HCT116 (cell line): ENCODE results near the gene PRAME.

ENCODE experiments used
- EZH2phosphoT487 ChIP-seq: fragments of 200-600 bp; IDR thresholded peaks from 2 replicates; pipeline ENCODE4 v1.6.1; 2018; ENCODE audit warnings: antibody characterized with exemption, borderline replicate concordance
- SRF ChIP-seq: IDR thresholded peaks from 2 replicates; pipeline ENCODE4 v1.6.1; 2012; ENCODE audit warnings: low read depth
- TF ChIP-seq, protein P1 (sequence below), 3 experiments: fragments of 200-600 bp in 1 of 3; sonication (generic) in 1 of 3; IDR thresholded peaks in 2 of 3; conservative IDR thresholded peaks in 1 of 3; 2 replicates each; pipeline ENCODE4 v1.5.1; 2012 to 2017; ENCODE audit warnings: low read depth in 2 of 3, low read length in 2 of 3, antibody characterized with exemption in 1 of 3, borderline replicate concordance in 1 of 3, control low read depth in 1 of 3, mild to moderate bottlenecking in 1 of 3, mixed read lengths in 1 of 3, mixed run types in 1 of 3, moderate library complexity in 1 of 3; ENCODE audit not compliant: insufficient read depth in 1 of 3

DNA sequence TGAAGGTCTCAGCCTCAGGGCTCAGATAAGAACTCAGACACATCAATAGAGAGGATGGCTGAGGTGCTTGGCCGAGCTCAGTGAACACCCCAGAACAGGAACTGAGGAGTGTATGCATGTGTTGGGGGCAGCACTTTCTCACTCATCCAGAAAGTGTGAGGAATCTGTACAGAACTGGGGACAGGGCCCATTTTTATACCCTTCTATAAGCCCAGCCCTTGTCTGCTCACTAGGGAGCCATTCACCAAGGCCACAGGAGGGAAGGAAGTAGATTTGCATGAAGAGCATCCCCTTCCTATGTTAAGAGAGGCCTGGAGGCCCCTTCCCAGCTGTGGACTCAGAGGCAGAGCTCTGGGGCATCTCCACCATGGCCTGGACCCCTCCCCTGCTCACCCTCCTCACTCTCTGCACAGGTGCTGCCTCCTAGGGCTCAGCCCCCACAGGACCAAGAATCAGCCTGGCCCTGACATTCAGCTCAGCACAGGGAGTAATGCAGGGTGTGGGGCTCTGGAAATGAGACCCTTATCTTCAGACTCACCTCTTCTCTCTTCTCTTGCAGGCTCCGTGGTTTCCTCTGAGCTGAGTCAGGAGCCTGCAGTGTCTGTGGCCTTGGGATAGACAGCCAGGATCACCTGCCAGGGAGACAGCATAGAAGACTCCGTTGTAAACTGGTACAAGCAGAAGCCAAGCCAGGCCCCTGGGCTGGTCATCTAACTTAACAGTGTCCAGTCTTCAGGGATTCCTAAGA lies 45.4 kb upstream of the PRAME start:
- TF ChIP-seq, protein P1, sequence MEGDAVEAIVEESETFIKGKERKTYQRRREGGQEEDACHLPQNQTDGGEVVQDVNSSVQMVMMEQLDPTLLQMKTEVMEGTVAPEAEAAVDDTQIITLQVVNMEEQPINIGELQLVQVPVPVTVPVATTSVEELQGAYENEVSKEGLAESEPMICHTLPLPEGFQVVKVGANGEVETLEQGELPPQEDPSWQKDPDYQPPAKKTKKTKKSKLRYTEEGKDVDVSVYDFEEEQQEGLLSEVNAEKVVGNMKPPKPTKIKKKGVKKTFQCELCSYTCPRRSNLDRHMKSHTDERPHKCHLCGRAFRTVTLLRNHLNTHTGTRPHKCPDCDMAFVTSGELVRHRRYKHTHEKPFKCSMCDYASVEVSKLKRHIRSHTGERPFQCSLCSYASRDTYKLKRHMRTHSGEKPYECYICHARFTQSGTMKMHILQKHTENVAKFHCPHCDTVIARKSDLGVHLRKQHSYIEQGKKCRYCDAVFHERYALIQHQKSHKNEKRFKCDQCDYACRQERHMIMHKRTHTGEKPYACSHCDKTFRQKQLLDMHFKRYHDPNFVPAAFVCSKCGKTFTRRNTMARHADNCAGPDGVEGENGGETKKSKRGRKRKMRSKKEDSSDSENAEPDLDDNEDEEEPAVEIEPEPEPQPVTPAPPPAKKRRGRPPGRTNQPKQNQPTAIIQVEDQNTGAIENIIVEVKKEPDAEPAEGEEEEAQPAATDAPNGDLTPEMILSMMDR (IDR thresholded peaks at IDR 0.05 in 2 of 3, conservative IDR thresholded peaks at IDR 0.05 in 1 of 3; ENCODE audit: borderline replicate concordance in 1 of 3, insufficient read depth in 1 of 3, low read depth in 2 of 3, low read length in 2 of 3) = no peak
- no peak for TF ChIP-seq SRF
- TF ChIP-seq EZH2phosphoT487 = no peak
